Lower leg skin (tissue), 3 donors: Measurements from ENCODE around the gene RHD.

ENCODE experiments used
- POLR2A ChIP-seq, 2 donors: fragments of 450-650 bp; IDR thresholded peaks; one replicate each; pipeline ENCODE4 v1.6.1; 2016 to 2017; ENCODE audit warnings: antibody characterized with exemption in 2 of 2, mild to moderate bottlenecking in 1 of 2, moderate library complexity in 1 of 2
- TF ChIP-seq, protein P1 (sequence below), 3 donors: fragments of 450-650 bp; IDR thresholded peaks; one replicate each; pipeline ENCODE4 v1.5.1; 2016; ENCODE audit warnings: antibody characterized with exemption in 3 of 3, mild to moderate bottlenecking in 3 of 3, moderate library complexity in 2 of 3

DNA sequence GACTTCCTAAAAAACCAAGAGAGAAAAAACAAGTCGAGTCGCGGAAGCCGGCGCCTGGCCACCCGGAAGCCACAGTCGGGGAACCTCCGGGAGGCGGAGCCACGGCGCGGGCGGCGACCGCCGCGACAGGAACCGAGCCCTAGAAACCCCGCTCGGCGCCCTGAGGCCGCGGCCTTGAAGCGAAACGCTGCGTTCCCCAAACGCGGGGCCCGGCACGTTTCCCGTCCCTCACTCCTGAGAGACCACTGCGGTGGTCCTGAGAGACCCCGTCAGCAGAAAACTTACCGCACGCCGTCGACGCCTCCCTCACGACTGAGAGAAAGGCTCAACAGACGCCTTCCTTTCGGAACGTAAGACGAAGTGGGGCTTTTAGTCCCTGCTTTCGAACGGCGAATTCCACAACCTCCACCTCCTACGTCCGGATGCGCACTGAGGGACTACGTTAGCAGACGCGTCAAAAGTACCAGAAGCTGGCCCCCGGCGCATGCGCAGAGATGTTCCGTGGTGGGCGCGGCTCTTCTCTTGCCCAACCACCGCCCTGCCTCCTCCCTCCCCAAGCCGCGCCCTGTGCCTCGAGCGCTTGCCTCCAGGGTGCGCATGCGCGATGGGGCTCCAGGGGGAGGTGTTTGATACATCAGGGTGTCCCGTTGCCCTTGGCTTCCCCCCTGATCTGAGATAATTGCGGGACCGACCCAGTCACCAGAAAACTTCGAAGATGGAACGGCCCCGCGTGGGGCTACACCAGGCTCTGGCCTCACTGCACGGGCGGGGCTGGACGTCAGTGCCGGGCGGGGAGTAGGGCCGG, 25.1 kb upstream of the RHD start, which contains the start of gene RSRP1:
- TF ChIP-seq, protein P1, sequence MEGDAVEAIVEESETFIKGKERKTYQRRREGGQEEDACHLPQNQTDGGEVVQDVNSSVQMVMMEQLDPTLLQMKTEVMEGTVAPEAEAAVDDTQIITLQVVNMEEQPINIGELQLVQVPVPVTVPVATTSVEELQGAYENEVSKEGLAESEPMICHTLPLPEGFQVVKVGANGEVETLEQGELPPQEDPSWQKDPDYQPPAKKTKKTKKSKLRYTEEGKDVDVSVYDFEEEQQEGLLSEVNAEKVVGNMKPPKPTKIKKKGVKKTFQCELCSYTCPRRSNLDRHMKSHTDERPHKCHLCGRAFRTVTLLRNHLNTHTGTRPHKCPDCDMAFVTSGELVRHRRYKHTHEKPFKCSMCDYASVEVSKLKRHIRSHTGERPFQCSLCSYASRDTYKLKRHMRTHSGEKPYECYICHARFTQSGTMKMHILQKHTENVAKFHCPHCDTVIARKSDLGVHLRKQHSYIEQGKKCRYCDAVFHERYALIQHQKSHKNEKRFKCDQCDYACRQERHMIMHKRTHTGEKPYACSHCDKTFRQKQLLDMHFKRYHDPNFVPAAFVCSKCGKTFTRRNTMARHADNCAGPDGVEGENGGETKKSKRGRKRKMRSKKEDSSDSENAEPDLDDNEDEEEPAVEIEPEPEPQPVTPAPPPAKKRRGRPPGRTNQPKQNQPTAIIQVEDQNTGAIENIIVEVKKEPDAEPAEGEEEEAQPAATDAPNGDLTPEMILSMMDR (IDR thresholded peaks at IDR 0.05): no peak
- TF ChIP-seq POLR2A (IDR thresholded peaks at IDR 0.05): peak in 1 of 2 donors; percentile 99
